GM19035 (cell line): ENCODE data around the gene ZBTB40.

Experiments
- ATAC-seq: cut with Tn5 transposase; IDR thresholded peaks from one replicate; pipeline ENCODE4 v1.9.1; 2021; ENCODE audit not compliant: unreplicated experiment

Gene ZBTB40

DNA sequence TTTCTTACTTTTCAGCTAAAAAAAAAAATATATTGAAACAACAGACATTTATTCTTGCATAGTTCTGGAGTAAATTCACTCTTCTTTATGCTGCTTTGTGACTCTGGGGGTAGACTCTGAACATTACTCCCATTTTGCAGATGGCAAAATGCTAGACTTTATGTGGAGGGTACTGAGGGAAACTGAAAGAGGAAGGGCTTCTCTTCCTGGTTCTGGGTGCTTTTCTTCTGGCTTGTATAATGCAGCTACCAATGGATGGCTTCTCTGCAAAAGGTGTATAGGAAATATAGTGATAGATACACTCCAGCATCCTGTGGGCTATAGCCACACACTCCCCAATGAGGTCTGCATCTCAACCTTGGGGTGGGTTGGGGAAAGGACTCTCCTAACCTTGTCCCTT, 19.7 kb upstream of the ZBTB40 start:
- no peak for ATAC-seq

DNA sequence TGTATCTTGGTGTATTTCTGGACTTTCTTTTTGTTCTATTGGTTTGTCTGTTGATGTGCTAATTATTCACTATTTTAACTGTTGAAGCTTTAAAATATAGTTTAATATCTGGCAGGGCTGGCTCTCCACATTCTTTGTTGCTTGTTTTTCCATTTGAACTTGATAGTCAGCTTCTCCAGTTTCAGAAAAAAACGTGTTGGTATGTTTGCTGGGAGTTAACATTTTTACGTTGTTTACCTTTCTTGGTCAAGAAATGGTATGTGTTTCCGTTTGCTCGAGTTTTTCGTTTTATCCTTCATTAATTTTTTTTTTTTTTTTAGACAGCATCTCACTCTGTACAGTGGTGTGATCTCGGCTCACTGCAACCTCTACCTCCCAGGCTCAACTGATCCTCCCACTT, 16.9 kb upstream of the ZBTB40 start:
- ATAC-seq: no peak

DNA sequence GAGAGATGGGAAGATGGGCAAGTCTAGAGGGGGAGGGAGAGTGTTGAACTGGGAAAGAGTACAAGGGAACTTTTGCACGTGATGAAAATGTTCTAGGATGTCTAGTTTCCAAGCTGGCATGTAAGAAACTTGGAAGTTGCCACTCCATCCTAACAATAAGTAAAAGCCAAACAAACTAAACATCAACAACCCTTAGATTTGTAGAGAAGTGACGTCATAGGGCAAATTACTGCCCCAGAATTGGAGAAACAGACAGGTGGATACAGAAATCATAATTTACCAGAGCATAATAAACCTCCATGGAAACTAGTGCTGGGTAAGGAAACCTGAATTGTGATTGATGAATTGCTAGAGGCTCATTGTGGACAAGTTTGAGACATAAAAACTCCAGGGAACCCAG, 14.7 kb upstream of the ZBTB40 start:
- ATAC-seq: no peak

DNA sequence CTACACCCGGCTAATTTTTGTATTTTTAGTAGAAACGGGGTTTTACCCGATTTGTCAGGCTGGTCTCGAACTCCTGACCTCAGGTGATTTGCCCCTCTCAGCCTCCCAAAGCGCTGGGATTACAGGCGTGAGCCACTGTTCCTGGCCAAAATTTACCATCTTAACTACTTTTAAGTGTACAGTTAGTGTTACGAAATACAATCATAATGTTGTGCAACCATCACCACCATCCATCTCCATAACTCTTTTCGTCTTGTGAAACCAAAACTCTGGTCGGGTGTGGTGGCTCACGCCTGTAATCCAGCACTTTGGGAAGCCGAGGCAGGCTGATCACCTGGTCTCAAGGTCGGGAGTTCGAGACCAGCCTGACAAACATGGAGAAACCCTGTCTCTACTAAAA, 14.1 kb upstream of the ZBTB40 start:
- ATAC-seq: no peak

DNA sequence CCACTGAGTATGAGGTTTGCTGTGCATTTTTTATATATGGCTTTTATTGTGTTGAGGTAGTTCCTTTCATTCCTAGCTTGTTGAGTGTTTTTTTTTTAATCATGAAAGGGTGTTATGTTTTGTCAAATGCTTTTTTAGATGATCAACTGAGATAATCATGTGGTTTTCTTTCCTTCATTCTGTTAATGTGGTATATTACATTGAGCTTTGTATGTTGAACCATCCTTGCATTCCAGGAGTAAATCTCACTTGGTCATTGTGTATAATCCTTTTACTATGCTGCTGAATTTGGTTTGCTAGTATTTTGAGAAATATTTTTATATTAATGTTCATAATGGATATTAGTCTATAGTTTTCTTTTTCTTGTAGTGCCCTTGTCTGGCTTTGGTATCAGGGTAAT, 11.1 kb upstream of the ZBTB40 start:
- no peak for ATAC-seq

DNA sequence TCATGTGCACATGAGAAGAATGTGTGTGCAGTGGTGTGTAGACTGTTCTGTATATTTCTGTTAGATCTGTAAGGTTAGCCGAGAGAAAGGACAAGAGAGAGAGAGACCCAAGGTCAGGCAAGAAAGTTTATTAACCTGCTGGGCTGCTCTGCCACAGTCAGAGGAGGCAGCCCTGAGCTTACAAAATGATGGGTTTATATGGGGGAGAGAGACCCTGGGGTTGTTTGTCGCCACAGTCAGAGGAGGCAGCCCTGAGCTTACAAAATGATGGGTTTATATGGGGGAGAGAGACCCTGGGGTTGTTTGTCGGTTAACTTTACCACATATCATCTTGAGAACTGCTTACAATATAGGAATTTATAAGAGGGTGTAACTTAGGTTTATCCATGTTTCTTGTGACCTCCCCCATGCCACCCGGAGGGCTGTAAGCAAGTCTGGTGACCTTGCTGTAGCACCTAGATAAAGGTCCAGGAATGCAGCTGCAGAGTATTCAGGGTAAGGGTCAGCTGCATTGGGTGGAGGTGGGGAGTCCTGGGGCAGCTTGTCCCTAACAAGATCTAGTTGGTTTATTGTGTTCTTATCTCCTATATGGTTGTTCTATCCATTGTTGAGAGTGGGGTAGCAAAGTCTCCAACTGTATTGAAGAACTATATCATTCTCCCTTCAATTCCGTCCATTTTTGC, 9.3 kb upstream of the ZBTB40 start:
- no peak for ATAC-seq

DNA sequence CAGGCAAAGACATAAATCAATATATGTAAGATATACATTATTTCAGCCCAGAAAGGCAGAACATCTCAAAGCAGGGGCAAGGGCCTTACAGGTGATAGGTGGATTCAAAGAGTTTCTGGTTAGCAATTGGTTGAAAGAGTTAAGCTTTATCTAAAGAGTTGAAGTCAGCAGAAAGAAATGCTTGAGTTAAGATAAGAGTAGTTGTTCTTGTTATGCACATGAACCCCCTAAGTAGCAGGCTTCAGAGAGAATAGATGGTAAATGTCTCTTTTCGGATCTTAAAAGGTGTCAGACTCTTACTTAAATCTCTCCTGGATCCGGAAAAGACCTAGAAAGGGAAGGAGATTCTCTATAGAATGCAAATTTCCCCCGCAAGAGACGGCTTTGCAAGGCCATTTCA, 8.3 kb upstream of the ZBTB40 start:
- no peak for ATAC-seq

DNA sequence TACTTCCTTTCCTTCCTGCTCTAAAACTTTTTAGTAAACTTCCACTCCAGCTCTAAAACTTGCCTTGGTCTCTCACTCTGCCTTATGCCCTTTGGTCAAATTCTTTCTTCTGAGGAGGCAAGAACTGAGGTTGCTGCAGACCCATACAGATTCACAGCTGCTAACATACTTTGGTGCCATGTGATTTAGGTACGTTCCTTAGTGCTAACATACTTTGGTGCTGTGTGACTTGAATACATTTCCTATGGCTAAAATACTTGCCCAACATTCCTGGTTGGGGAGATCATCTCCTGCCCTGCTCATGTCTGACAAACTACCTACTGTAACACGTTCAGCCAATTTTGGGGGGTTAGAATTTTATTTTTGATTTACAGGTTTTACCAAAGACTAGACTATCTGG, 6.8 kb upstream of the ZBTB40 start:
- no peak for ATAC-seq

GRCh38 chr1:22447621-22448111, 4.0 kb upstream of the ZBTB40 start:
- ATAC-seq: no peak

GRCh38 chr1:22449636-22450035, 2.0 kb upstream of the ZBTB40 start:
- no peak for ATAC-seq

DNA sequence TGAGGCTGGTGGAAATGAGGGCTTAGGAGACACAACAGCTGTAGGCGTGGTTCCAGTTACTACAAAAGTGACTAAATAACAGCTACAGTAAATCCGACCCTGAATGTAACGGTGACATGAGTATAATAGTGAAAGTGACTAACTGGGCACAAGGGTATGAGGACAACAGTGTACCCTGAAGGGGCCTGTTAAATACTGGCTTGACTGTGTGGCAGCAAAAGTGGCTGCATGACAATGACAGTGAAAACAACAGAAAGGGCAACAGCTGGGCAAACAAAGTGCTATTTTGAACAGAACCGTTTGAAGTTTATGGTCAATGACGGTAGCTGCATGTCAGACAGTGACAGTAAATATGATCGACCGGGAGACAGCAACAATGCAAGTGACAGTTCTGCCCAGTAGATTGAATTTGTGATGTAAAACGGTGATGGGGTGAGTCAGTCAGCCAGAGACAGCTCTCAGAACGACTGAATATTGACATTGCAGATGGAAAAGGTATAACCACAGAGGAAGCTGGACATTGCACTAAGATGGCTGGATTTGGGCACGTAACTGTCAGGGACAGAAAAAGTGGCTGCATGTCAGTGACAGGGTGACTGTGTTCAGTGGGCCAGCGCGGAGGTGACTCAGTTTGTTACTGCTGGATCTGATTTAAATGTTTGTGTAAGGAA, 1.2 kb upstream of the ZBTB40 start:
- no peak for ATAC-seq

GRCh38 chr1:22452481-22452957, 868 bp downstream of the ZBTB40 start:
- ATAC-seq: peak; percentile 24

GRCh38 chr1:22453181-22453580, 1.5 kb downstream of the ZBTB40 start:
- no peak for ATAC-seq

DNA sequence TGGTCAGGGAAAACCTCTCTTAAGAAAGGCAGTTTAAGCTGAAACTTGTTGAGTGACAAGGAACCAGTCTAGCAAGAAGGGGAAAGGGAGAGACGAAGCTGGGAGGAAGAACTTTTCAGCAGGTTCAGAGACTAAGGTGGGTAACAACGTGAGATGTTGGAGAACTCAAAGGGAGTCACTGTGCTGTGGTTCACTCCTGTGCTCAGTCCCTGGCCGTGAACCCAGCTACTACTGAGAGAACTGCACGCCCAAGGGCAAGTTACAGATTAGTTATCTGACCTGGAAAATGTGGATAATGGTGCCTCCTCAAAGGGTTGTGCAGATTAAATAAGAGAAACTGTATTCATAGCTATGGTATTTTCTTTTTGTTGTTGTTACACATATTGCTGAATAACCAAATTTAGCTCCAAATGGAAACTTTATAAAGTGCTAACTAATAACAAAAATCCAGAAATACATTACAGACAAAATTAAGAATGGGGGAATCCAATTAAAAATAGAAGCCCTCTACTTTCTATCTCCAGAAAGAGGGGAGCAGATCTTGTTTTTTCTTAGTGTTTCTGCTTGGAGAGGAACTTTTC, 2.9 kb downstream of the ZBTB40 start:
- ATAC-seq: no peak

DNA sequence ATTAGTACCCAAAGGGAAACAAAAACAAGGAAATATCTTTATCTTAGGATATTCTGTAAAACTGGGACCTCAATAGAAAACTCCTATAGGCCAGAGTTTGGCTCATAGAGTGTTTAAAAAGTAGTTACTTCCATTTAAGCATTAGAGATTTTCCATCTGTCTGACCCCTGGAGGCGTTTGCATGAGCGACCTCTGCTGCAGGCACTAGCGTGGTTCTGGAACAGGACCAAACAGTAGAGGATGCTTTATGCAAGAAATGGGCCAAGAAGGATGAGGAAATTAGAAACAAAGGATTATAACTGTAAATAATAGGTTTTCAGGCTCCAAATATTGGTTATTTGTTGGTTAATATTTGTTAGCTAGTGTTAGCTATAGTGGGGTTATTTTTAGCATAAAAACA, 5.7 kb downstream of the ZBTB40 start:
- no peak for ATAC-seq

GRCh38 chr1:22457836-22458235, 6.2 kb downstream of the ZBTB40 start:
- ATAC-seq: no peak

DNA sequence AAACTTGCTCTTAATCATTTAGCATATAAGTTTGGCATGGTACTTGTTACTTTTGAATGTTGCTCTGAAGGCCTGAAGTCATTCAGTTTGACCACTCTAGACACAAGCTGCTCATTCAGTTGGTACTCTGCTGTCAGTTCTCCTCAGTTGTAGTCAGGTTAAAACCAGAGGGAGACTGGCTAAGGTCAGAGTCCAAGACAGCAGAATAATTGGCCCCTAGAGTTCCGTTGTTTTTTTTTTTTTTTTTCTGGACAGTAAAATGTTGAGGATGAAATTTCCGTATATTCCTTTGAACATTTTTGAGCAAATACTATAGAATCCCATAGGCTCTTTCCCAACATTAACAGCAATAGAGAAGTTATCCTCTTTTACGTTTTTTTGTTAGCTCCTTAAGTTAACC, 9.4 kb downstream of the ZBTB40 start:
- no peak for ATAC-seq

DNA sequence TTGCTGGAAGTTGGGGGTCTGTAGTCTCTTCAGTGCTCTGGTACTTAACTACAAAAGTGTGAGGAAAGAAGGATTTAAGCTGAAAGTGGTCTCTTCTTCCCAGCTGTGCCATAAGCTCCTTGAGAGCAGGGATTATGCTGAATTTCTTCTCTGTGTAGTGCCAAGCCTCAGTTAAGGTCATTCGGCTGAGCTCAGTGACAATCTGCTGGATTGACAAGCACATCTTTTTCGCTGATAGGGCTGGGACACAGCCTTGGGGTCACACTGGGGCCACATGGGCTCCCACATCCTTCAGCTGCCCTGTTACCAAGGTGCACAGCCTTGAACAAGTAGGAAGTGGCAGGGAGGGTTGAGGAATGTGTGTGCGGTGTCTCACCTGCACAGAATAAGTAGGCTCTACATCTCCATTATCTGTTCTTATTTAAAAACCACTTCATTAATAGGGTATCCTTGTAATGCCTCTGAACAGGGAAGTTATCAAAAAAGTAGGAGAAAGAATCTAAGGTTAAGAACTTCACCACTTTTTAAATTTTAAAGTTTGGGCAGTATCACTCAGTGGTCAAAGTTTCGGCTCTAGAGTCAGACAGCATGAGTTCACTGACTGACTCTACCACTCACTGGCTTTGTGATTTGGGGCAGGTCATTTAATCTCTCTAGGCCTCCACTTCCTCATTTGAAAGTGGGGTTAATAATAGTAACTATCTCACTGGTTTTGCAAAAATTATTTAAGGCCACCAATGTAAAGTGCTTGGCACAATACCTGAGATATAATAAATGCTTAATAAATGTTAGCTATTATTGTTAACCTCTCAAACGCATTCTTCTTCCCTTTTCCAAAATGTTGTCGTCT, 10.3 kb downstream of the ZBTB40 start:
- ATAC-seq: no peak

GRCh38 chr1:22462928-22463327, 11.3 kb downstream of the ZBTB40 start:
- no peak for ATAC-seq

- no peak for ATAC-seq
Measured at GRCh38 chr1:22465015-22465565, 13.4 kb downstream of the ZBTB40 start.

DNA sequence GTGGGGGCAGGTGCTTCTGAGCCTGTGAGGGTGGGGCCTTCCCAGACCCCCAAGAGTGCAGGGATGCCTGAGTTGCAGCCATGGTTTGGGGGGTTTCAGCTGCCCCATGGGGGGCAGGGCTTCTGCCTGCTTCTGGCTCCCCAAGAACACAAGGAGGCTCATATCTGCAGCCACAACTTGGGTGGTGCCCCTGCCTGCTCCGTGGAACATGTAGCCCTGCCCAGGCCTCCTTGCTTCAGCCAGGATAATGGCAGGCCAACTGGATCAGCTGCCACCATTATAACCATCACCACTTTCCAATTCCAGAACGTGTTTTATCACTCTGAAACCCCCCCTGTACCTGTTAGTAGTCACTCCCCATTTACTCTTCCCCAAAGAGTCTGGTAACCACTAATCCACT, 14.0 kb downstream of the ZBTB40 start:
- ATAC-seq: no peak
